GM18858 (cell line): ENCODE measurements around the gene PDE6B.
"Not testable (repeated sequence)": the region's sequence is repeated elsewhere in the genome, so short reads cannot be mapped to it uniquely, and the experiment has no call there.

Experiments
- ATAC-seq: cut with Tn5 transposase; IDR thresholded peaks from one replicate; pipeline ENCODE4 v1.9.1; 2021; ENCODE audit not compliant: unreplicated experiment

The PDE6B gene

DNA sequence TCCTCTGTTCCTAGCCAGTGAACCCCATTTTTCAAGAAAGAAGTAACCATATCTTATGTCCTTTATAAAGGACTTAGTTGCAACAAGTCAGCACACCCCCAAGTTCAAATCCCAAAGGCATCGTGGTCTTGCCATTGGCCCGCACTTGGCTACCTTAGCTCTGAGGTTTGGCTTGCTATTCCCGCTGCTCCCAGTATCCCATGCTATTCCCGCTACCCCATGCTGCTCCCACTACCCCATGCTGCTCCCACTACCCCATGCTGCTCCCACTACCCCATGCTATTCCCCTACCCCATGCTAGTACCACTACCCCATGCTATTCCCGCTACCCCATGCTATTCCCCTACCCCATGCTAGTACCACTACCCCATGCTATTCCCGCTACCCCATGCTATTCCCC is 42.8 kb downstream of the PDE6B start:
- ATAC-seq = not testable (repeated sequence)

DNA sequence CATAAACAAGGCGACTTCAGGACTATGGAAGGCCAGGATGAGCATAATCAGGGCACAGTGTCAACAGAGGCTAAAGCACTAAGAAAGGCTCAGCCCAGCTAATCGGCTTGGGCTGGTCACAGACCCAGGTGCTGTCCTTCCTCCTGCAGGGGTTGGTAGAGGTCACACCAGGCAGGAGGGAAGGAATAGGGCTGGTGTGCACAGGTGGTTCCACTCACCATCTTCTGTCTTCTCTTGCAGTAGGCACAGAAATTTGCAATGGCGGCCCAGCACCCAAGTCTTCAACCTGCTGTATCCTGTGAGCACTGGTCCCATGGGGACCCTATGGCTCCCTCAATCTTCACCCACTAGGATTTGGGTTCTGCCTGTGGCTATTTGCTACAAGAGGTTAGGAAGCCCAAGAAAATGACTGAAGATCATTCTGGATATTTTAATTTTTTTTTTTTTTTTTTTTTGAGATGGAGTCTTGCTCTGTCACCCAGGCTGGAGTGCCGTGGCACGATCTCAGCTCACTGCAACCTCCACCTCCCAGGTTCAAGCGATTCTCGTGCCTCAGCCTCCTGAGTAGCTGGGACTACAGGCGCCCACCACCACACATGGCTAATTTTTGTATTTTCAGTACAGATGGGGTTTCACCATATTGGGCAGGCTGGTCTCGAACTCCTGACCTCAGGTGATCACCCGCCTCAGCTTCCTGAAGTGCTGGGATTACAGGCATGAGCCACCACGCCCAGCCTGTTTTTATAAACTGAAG is 44.6 kb downstream of the PDE6B start:
- ATAC-seq = not testable (repeated sequence)

DNA sequence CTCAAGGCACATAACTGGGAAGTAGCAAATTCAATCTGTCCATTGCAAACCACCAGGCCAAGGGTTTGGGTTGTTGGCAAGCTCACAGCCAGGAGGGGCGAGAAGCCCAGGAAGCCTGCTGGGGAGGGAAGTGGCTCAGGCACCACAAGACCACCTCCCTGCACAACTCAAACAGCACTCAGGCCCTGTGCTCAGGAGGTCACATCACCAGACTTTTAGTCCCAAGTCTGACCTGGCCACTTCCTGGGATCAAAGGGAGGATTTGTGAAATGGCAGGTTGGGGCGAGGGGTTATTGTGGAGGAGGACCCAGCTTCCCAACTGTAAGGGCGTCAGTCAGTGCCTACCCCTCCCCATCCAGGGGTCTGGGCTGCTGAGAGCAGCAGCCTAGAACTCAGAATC is 46.4 kb downstream of the PDE6B start:
- no peak for ATAC-seq

DNA sequence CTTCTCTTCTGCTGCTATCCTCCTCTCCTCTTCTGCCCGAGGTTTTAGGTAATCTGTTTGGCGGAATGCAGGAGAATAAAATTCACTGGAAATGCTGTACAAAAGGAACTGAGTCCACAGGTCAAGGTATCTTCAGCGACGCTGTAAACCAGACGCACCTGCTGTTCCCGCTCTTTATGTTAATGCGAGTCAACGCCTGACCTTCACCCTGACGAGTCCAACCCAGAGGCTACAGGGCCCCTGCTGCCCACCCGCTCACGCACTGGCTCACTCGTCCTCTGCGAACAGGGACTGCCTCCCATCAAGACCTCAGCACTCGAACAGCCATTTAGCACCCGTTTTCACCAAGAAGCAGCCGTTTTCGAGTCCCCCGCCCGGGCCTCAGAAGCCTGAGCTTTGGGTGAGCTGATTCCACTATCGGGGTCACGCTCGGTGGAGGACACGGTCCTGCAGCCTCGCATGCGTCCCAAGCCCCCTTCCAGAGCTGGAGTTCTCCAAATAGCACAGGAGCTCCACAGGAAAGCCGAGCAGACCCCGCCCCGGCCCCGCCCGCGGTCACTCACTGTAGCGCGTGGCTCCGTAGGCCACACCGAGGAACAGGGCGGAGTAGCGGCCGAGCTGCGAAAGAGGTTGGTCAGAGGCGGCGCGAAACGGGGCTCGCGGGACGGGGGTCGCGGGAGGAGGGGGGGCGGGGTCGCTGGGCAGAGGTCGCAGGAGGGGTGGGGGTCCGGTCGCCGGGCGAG is 48.1 kb downstream of the PDE6B start:
- ATAC-seq = no peak

DNA sequence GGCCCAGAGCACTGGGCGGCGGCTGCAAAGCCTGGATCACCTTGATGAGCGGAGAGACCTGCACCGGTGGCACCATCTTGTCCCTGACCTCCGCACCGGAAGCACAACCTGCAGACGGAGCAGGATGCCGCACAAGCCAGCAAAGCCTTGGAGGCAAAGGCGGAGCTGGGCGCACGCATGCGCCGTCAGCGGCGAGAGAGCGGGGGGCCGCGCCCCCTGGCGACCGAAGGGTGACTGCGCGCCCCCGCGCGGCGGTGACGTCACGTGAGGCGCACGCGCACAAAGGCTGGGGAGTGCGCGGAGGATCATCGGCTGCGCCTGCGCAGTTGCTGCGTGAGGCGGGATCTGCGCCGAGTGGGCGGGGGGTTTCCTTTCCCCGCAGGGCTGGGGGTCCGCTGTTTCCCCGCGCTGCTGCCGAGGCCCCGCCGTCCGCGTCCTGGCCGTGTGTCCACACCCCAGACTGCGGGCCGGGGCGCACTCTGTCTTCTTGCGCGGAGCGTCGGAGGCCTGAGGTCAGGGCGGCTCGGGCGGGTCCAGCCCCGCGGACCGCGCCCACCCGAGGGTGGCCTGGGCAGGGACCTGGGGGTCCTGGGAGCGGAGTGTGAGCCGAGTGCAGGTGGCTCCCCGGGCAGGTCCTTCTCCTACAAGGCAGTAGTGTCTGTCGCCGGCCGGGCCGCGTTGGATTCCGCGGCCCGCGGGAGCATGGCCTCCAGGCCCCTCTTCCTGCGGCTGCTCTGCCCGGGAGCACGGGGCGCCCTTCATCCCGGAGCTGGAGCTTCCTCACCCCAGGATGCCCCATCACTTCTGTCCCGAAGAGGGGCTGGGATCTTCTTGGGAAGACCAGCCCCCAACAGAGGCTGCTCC is 49.0 kb downstream of the PDE6B start, which contains the start of the genes ATP5ME and MYL5:
Gene ATP5ME (minus strand): TSS at position 105 of the 864 bp plus-strand sequence. CDS start 29 bp downstream, at position 76.
Gene MYL5 (plus strand): TSS at position 371 of the 864 bp plus-strand sequence. CDS start 3,485 bp downstream, outside the sequence.
- peak; percentile 70 for ATAC-seq

DNA sequence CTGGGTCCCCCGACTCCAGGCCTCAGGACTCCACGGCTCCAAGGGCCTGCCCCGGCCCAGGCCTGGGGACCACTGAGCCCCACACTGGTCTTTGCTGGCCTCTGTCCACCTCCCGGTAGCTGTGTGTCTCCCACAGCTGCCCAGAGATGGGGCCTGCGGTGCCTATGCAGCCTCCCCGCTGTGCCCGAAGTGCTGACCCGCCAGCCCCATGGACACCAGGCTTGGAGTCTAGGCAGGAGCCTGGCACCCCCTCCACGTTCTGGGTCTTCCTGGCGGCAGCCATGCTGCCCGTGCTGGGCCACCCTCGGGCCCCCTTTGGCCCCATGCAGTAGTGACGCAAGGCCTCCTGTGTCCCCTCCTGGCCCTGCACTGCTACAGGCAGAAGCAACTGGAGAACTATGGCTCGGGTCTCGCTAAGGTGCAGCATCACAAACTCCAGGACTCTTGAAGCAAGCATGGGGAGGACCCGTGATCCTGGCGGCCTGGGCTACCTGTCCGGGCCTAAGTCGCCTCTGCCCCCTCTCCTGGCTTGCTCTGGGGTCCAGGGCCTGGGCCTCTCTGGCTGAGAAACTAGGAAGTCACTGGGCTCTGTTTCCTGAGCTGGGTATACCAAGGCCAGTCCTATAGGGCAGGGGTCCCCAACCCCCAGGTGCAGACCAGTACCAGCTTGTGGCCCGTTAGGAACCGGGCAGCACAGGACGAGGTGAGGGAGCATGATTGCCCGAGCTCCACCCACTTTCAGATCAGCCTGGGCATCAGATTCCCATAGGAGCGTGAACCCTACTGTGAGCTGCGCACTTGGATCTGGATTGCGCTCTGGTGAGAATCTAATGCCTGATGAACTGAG is 49.9 kb downstream of the PDE6B start:
- ATAC-seq = no peak

DNA sequence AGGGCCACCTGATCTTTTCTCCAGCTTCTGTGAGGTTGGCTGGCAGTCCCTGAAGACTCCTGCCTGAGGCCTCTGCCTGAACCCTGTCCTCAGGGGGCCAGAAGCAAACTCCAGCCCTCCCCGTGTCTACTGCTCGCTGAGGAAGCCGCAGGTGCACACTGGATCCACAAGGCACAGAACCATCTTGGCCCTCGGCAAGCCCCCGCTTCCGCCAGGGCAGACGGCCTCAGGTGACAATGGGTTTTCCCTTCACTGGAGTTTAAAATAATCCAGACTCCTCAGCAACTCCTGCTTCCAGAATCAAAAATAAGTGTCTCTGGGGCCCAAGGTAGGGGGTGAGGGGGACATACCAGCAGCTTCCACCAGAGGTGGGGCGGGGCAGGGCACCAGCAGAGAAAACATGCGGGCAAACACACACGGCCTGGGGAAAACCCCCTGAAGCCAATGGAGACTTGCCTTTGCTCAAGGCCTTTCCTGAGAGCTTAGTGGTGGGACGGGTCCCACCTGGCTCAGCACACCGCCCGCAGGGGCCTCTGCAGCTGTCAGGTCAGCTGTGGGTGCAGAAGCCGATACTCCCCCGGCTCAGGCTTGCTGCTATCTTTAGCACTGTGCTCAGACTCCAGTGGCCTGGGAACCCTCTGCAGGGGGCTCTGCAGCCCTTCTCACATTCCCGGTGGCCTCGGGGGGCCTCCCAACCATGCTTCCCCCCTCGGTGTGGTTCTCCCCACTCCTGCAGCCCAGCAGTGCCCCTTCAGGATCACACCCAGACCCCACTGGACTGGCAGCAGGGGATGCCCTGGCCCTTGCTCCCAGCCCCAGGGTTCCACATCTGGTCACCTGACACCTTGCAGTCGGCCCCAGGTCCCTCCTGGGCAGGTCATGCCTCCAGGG is 50.9 kb downstream of the PDE6B start:
- ATAC-seq = peak; percentile 27

DNA sequence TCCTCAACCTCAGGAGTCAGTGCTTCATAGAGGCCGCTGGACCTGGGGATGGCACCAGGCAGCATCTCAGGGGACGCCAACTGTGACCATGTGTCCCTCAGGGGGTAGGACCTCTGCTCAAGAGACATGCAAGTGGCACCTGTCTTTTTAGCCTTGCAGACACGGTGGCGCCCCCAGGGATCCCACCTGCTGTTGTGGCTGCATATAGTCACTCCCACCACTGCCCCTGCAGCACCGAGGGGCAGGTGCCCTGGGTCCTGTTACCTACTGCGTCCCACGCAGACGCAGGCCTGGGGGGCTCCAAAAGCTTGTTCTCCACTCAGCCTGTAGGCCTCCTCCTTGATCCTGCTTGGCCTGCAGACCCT is 51.5 kb downstream of the PDE6B start:
- ATAC-seq = no peak

DNA sequence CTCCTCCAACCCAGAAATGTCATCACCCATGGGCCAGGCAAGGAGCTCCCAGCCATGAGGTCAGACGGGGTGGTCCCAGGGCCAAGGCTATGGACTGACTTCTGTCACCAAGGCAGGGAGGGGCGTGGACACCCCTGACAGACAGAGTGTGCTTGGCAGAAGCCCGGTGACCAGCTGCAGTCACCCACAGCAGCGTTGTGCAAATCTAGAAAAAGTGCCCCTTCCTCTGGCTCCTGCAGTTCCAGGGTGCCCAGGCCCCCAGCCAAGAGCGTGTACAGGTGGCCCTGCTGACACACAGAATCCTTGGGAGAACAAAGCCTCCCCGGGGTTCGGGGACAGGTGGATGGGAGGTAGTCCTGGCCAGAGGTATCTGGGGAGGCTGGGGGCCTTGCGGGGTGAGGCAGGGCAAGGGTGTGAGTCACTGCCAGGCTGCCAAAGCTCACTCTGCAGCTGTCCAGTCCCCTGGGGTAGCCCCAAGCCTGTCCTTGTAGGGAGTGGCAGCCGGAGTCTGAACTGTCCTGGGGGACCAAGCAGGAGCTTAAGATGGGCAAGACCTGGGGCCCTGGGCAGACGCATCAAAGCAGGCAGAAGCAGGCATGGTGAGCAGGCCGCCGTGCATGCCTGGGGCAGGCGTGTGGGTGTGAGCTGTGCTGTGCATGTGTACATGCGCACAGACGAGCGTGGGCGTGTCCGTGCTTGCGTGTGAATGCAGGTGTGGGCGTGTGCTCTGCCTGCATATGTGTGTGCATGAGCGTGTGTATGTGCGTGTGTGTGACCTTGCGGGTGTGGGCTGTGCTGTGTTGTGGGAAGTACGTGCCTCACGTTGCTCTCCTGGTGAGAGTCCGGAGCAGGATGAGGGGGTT is 52.3 kb downstream of the PDE6B start:
- no peak for ATAC-seq

DNA sequence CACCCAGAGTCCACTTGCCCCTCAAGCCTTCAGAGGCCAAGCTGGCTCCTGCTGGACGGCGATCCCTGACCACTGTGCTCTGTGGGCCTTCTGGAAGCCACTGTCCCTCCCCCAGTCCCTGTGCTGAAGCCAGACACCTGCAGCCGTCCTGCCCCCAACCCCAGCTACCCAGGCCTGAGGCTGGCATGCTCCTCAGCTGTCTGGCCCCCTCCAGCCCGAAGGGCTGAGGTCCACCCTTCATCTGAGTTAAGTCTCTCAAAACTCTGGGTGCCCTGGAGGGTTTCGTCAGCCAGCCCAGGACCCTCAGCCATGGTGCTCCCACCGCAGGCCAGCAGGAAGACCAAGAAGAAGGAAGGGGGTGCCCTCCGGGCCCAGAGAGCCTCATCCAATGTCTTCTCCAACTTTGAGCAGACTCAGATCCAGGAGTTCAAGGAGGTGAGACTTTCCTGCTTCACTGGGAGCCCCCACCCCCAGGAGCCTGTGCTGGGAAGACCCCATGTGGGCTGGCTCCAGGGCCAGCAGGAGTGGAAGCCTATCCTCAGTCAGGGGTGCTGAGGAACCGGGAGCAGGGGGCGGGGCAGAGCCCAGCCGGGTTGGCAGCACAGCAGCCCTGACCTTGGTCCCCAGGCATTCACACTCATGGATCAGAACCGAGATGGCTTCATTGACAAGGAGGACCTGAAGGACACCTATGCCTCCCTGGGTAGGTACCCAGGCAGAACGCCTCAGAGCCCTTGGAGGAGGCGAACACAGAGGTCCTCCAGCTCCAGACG is 53.1 kb downstream of the PDE6B start:
- ATAC-seq = no peak

DNA sequence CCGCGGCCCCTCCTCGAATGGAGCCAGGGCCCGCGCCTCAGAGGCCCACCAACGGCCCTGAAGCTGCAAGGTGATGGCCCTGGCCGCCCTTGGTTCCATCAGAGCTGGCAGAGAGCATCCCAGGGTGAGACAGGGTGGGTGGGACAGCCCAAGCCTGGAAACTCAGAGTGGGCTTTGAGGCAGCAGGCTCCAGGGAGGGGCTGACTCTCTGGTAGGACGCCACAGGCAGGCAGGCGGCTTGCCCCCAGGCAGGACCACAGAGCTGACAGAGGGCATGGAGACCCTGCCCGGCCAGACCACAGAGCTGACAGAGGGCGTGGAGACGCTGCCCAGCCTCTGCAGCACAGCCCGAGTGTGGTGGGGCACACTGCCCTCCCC is 53.7 kb downstream of the PDE6B start:
- ATAC-seq = no peak

DNA sequence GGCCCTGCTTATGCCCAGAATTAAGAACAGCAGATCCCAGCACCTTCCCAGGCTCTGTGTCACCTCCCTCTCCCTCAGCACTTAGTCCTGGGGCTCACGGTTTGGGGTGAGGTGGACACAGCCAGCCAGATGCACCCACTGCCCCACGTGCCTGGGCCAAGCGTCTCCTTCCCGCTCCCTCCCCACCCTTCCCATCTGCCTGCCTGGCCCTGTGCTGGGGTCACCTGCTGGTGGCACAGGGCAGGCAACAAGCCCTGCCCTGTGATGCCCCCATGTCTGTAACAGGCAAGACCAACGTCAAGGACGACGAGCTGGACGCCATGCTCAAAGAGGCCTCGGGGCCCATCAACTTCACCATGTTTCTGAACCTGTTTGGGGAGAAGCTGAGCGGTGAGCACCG is 54.3 kb downstream of the PDE6B start:
- ATAC-seq = no peak

DNA sequence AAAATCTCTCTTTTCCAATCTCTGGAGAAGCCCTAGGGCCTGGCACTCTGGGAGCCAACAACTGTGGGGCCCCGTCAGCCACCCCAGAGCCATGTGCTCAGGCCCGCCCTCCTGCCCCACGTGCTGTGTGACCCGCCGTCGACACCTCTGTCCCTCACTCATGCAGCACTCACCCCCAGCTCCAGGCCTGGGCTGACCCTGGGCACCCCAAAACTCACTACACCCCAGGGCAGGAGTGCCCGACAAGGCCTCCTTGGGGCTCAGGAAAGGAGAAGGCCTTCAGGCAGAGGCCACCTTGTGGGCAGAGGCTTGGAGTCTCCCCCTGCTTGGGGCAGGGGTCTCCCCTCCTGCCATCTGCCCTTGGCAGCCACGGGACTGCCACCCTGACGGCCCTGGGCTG is 54.7 kb downstream of the PDE6B start:
- ATAC-seq = no peak

DNA sequence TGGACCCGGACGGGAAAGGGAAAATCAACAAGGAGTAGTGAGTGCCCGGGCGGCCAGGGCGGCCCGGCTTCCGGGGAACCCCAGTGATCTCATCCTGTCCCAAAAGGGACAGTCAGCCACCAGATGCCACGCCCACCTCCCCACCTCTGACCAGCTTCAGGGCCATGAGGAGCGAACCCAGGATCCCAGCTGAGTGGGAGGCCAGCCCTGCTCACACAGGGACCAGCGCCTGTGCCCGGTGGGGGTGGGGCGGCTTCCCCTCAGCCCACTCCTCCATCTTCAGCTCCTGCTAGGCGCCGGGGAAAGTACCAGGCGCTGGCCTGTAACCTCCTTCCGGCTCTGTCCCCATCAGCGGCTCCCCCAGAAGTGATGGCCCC is 55.2 kb downstream of the PDE6B start:
- no peak for ATAC-seq

DNA sequence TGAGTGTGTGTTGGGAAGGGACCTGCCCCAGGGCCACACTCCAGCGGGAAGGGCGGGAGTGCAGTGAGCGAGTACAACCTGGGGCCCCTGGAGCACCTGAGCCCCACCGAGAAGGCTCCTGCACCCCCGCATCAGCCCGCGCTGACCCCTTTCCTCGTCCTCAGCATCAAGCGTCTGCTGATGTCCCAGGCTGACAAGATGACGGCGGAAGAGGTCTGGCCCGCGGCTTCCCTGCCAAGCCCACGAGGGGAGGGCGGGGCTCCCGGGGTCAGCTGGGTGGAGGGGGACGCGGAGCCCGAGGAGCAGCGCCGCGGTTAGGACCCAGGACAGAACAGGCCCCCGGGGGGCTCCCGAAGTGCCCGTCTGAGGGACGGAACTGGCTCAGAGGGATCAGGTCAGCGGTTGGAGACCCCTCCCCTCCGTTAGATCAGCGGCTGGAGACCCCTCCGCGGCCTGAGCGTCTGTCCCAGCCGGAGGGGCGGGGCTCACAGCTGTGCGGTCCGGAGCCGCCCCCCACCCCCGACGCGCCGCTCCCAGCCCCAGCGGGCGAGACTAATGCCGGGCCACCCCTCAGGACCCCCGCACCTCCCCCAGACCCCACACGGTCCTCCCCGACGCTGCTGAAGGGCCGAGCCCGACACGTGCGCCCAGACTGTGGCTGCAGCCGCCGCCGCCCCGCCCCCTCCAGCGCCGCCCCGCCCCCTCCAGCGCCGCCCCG is 55.7 kb downstream of the PDE6B start:
- ATAC-seq = no peak

DNA sequence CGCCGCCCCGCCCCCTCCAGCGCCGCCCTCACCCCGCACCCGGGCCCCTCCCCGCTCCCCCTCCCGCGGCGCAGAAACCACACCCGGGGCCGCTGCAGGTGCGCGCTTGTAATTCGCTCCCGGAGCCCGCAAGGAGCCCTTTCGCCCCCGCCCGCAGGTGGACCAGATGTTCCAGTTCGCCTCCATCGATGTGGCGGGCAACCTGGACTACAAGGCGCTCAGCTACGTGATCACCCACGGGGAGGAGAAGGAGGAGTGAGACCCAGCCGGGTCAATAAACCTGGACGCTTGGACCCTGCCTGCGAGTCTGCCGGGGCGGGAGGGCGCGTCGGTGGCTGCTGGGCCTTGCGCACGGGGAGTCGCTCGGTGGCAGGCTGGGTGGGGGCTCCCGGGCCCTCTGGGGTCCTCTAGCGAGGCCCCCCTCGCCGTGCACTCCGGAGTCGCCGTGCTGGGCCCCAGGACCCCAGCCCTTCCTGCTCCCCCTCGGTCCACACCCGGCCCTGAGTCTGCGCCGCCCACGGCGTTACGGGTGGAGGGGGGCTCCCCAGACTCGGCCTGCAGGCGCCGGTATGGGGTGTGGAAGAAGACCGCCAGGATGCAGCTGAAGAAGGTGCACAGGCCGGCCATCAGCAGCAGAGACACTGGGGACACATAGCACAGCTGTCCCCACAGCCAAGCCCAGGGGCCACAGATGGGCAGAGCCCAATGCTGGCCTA is 56.5 kb downstream of the PDE6B start:
- ATAC-seq = no peak
